OCI-LY7 (cell line): Measurements from ENCODE around the gene ZNF260.

ENCODE experiments used
- EZH2phosphoT487 ChIP-seq: fragments of 200-600 bp; sonication (generic); IDR thresholded peaks from 2 replicates; pipeline ENCODE4 v1.6.1; 2018; ENCODE audit warnings: low read depth, borderline replicate concordance, mild to moderate bottlenecking, mixed run types, antibody characterized with exemption, low read length, moderate library complexity, mixed read lengths
- TF ChIP-seq, protein P1 (sequence below): fragments of 200-600 bp; sonication (generic); conservative IDR thresholded peaks from 2 replicates; pipeline ENCODE4 v1.5.1; 2014; ENCODE audit warnings: mild to moderate bottlenecking, antibody characterized with exemption, low read length, moderate library complexity, mixed read lengths

DNA sequence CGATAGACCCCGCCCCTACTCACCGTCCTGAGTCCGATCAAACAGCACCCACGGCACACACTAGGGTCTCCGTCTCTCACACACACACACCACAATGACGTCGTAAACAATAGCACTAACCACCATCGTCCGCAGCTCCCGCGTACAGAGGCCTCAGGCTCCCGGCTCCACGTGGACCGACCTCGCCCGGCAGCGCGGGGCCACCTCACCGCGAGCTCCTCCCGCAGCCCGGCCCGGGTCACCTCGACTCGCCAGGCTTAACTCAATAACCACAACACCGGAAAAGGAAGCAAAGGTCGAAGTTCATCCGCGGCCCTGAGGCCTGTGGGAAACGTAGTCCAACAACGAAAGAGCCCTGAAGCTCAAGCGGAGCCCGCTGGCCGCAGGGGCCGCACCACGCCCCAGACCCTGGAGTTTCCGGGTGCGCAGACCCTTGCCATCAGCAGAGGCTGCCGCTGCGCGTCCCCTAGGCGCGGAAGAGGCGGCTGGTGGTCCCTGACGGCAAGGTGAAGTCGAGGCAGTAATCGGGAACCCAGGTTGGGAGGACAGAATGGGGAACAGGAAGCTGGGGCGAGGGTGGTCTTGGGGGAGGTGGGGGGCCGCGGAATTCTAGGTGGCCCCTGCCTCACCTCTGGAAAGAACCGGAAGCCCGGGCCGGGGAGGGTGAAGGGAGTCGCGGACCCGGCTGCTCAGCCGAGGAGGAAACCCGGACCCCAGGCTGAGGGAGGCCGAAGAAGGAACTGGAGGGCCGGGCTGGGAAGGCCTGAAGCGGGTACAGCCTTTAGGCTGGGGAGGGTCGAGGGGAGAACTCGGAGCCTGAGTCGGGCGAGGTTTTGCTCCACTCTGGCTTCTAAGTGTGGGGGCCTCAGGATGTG lies 45.2 kb upstream of the ZNF260 start, which contains the start of gene ZNF529:
- TF ChIP-seq, protein P1, sequence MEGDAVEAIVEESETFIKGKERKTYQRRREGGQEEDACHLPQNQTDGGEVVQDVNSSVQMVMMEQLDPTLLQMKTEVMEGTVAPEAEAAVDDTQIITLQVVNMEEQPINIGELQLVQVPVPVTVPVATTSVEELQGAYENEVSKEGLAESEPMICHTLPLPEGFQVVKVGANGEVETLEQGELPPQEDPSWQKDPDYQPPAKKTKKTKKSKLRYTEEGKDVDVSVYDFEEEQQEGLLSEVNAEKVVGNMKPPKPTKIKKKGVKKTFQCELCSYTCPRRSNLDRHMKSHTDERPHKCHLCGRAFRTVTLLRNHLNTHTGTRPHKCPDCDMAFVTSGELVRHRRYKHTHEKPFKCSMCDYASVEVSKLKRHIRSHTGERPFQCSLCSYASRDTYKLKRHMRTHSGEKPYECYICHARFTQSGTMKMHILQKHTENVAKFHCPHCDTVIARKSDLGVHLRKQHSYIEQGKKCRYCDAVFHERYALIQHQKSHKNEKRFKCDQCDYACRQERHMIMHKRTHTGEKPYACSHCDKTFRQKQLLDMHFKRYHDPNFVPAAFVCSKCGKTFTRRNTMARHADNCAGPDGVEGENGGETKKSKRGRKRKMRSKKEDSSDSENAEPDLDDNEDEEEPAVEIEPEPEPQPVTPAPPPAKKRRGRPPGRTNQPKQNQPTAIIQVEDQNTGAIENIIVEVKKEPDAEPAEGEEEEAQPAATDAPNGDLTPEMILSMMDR: 0 out of 2 replicates have a peak, but pooled peaks have one; percentile 14
- no peak for TF ChIP-seq EZH2phosphoT487
